Upper lobe of left lung (tissue), 4 donors: ENCODE measurements around the gene SPOCK2.

Experiments
- CTCF ChIP-seq, 6 experiments: fragments of 450-650 bp in 4 of 6; fragments of 200-600 bp in 2 of 6; sonication (generic) in 2 of 6; IDR thresholded peaks; one replicate each; pipeline ENCODE4 v1.5.1; 2016 to 2019; ENCODE audit warnings: antibody characterized with exemption in 6 of 6
- POLR2A ChIP-seq, 4 donors: fragments of 450-650 bp; IDR thresholded peaks; one replicate each; pipeline ENCODE4 v1.5.1; 2016 to 2017; ENCODE audit warnings: antibody characterized with exemption in 4 of 4, mild to moderate bottlenecking in 2 of 4

GRCh38 chr10:72133517-72133916, 45.2 kb upstream of the SPOCK2 start:
- no peak for TF ChIP-seq POLR2A (IDR thresholded peaks at IDR 0.05)
- TF ChIP-seq CTCF (IDR thresholded peaks at IDR 0.05), result no peak
